Retinal pigment epithelial cell (primary cell): ENCODE data around the gene COL6A1.
"Not testable (repeated sequence)": the region's sequence is repeated elsewhere in the genome, so short reads cannot be mapped to it uniquely, and the experiment has no call there.

Experiments
- DNase-seq: peaks from one replicate; pipeline ENCODE4 v3.0.0-alpha.2; 2010; ENCODE audit warnings: low read depth
- H3K4me3 ChIP-seq: 2 replicates; pipeline ENCODE4 v1.5.1; 2011; ENCODE audit warnings: mild to moderate bottlenecking, low read length, control low read depth, moderate library complexity
- TF ChIP-seq, protein P1 (sequence below): conservative IDR thresholded peaks from 2 replicates; pipeline ENCODE4 v1.5.1; 2011; ENCODE audit warnings: low read depth, low read length, control low read depth, inconsistent platforms

COL6A1 gene

DNA sequence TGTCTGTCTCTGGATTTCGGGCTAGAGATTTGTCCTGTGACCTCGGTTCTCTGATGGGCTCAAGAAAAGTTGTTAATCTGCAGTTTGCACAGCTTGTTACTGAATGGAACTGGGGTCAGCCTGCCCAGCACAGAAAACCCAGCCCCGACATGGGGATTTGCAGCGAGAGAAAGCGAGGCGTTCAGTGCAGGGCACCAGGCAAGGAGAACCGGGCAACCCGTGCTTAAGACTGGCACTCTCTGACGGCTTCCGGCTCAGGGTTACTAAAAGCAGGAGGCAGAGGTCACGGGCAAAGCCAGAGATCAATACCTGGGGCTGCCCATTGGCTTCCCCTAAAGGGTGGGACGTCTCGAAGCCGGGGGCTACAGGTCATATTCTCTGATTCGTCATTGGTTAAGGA is 29.9 kb upstream of the COL6A1 start:
- no peak for DNase-seq
- TF ChIP-seq, protein P1, sequence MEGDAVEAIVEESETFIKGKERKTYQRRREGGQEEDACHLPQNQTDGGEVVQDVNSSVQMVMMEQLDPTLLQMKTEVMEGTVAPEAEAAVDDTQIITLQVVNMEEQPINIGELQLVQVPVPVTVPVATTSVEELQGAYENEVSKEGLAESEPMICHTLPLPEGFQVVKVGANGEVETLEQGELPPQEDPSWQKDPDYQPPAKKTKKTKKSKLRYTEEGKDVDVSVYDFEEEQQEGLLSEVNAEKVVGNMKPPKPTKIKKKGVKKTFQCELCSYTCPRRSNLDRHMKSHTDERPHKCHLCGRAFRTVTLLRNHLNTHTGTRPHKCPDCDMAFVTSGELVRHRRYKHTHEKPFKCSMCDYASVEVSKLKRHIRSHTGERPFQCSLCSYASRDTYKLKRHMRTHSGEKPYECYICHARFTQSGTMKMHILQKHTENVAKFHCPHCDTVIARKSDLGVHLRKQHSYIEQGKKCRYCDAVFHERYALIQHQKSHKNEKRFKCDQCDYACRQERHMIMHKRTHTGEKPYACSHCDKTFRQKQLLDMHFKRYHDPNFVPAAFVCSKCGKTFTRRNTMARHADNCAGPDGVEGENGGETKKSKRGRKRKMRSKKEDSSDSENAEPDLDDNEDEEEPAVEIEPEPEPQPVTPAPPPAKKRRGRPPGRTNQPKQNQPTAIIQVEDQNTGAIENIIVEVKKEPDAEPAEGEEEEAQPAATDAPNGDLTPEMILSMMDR: no peak
- H3K4me3 ChIP-seq: no peak overlapping the region

DNA sequence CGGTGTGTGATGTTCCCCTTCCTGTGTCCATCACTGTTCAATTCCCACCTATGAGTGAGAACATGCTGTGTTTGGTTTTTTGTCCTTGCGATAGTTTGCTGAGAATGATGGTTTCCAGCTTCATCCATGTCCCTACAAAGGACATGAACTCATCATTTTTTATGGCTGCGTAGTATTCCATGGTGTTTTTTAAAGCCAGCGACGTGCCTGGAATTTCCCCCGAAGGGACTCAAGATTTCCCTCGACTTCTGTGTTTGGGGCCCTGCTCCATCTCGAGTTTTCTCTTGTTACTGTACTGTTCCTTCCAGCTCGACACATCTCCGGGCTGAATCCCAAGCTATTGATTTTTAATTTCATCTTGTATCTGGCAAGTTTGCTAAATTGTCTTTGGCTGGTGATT is 29.0 kb upstream of the COL6A1 start:
- H3K4me3 ChIP-seq, DNase-seq: not testable (repeated sequence)

DNA sequence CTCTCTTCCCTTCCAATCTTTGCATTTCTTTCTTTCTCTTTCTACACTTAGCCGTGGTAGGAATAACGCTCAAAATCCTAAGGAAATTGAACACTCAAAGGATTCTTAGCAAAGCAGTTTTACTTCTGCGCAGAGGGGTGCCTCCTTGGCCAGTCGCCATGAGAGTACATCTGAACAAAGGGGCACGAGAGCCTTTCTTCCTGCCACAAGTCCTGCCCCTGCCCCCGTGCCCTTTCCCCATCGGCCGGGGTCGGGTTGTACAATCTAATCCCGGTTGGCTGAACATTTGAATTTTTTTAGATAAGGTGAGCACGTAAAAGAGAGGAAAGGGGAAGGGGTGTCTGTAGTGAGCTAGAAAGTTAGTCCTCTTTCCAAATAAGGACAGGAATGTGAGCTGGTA is 28.6 kb upstream of the COL6A1 start:
- DNase-seq: no peak
- TF ChIP-seq, protein P1: no peak

DNA sequence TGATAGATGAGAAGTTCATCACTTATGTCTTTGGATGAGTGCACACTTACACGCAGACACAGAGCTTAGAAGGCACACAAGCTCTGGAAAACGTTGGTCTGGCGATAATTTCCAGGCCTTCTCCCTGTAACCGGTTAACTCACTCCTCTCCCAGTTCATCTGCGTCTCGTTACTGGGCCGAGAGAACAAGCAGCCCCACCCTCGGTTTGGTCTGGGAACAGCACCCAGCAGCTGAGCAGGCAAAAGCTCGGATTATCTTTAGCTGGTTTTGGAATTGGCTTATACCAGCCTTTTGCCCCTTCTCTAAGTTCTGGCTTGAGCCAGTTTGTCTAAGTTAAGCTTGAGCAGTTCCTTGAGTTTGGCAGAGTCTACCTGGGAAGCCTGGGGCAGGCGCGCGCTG is 27.3 kb upstream of the COL6A1 start:
- DNase-seq: peak; percentile 21
- TF ChIP-seq, protein P1: peak; percentile 49
- H3K4me3 ChIP-seq: no peak overlapping the region

More for the DNA sequence above, 28.6 kb upstream of the COL6A1 start:
- no peak overlapping the region for H3K4me3 ChIP-seq

DNA sequence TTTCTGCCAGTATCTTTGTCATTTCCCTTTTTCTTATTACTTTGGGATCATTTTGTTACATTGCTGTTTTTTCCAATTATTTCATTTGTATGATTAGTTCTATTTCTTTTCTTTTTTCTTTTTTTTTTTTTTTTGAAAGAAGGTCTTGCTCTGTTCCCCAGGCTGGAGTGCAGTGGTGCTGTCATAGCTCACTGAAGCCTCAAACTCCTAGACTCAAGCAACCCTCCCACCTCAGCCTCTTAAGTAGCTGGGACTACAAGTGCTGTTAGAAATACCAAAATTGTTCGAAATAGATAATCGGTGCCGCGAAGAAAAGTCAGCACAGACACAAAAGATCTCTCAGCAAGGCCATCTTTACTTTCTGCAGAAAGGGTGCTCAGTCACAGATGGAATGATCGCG is 26.6 kb upstream of the COL6A1 start:
- DNase-seq: no peak
- H3K4me3 ChIP-seq: no peak overlapping the region
- TF ChIP-seq, protein P1: no peak

DNA sequence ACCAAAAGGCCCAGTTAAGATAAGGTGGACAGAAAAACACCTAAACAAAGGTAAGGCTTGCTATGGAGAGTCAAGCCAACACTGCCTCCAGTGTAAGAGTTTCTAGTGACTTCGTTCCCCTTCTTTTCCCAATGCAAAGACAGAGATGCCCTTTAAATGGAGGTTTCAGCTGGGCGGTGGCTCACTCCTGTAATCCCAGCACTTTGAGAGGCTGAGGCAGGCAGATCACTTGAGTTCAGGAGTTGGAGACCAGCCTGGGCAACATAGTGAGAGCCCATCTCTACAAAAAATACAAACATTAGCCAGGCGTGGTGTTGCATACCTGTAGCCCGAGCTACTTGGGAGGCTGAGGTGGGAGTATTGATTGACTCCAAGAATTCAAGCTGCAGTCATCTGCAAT is 24.0 kb upstream of the COL6A1 start:
- no peak for DNase-seq
- TF ChIP-seq, protein P1: no peak
- no peak overlapping the region for H3K4me3 ChIP-seq

DNA sequence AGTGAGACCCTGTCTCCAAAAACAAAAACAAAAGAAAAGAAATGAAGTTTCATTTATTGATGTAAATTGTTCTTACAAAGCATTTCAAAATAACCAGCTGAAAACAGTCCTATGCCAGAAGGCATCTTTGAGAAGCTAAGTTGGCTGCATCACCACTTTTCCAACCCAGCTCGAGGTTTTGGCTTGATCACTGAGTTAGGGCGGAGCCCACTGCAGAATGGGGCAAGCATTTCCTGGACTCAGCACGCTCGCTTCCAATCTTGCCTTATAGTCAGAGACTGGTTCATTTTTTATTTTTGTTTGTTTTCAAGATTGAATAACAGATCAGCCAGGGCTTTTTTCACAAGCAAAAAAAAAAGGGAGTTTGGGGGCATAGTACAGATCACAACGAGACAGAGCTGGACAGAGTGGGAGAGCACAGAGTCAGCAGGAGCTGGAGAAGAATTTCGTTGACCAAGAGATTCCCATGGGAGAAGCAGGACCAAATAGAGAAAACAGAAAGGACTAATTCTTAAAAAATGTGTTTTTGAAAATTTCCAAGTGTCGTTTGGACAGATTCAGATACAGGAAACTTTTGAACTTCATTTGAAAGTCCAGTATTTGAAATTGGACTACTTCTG is 23.5 kb upstream of the COL6A1 start:
- TF ChIP-seq, protein P1: no peak
- DNase-seq: no peak
- H3K4me3 ChIP-seq: no peak overlapping the region
